DMS 273 (cell line): Measurements from ENCODE around the gene CYTH2.

Experiments
- DNase-seq: peaks from one replicate; lab custom pipeline; 2025; ENCODE audit not compliant: unreplicated experiment; lab: John Stamatoyannopoulos, UW

The CYTH2 gene

GRCh38 chr19:48492925-48493717 lies 24.0 kb downstream of the CYTH2 start:
- DNase-seq = peak; percentile 96

- no peak for DNase-seq
Measured at GRCh38 chr19:48493718-48494401, 24.7 kb downstream of the CYTH2 start.

GRCh38 chr19:48495396-48495795 lies 26.2 kb downstream of the CYTH2 start:
- no peak for DNase-seq

GRCh38 chr19:48496959-48497727 lies 28.0 kb downstream of the CYTH2 start:
- DNase-seq = no peak

- DNase-seq = no peak
Measured at GRCh38 chr19:48497728-48498594, 28.8 kb downstream of the CYTH2 start.

GRCh38 chr19:48498595-48499311 lies 29.6 kb downstream of the CYTH2 start:
- DNase-seq = no peak

- no peak for DNase-seq
Measured at GRCh38 chr19:48499316-48500090, 30.3 kb downstream of the CYTH2 start.

GRCh38 chr19:48500830-48501493 lies 31.8 kb downstream of the CYTH2 start:
- DNase-seq = no peak

GRCh38 chr19:48501494-48502349 lies 32.6 kb downstream of the CYTH2 start:
- DNase-seq = peak; percentile 59

GRCh38 chr19:48502350-48503018 lies 33.3 kb downstream of the CYTH2 start:
- no peak for DNase-seq

GRCh38 chr19:48506138-48506733 lies 37.1 kb downstream of the CYTH2 start:
- peak; percentile 68 for DNase-seq

- no peak for DNase-seq
Measured at GRCh38 chr19:48507911-48508439, 38.8 kb downstream of the CYTH2 start.

GRCh38 chr19:48508729-48509411 lies 39.7 kb downstream of the CYTH2 start:
- no peak for DNase-seq

GRCh38 chr19:48509467-48510194 lies 40.5 kb downstream of the CYTH2 start:
- DNase-seq = no peak
